GM19452 (cell line): ENCODE results near the gene SDF2L1.
"Not testable (repeated sequence)": the region's sequence is repeated elsewhere in the genome, so short reads cannot be mapped to it uniquely, and the experiment has no call there.

Source experiments
- ATAC-seq: cut with Tn5 transposase; IDR thresholded peaks from one replicate; pipeline ENCODE4 v1.9.1; 2021; ENCODE audit not compliant: unreplicated experiment

Gene SDF2L1

DNA sequence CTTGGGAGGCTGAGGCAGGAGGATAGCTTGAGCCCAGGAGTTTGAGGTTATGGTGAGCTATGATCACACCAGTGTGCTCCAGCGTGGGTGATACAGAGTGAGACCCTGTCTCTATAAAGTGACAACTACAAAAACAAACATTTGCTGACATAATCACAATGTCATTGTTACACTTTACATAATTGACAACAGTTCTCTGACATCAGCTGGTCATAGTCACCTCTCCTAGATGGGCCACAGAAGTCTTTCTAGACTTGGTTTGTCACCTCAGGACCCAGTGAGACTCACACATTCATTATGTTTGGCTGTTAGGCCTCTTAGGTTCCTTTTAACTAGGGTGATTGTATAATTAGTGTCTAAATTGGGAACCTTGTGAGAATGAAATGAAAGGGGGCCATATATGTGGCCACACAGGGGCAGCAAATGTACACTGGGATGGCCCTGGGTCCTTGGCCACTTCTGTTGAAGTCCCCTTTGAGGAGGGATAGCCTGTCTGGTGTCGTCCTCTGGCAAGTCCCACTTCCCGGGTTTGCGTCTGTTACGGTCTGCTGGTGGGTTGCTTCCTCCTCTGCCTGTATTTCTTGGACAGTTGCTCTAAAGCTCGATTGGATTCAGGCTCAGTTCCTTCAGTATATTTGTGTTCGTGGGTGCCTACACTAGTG, 17.9 kb downstream of the SDF2L1 start:
- ATAC-seq, result no peak

DNA sequence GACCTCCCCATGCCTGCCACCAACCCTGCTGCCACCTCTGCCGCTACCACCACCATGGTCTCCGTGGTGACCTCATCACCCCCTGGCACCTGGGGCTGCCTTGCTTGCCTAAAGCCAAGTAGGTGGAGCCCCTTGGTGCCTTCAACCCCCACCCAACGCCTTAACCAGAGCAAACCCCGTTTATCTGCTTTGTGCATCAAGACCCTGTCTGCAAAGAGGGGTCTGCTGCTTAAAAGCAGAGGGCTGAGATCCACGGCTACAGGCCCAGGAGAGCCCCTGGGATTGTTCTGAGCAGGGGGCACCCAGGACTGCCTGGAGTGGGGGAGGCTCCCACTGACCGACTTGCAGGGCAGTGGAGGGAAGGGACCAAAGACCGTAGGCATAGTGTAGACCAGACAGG, 18.8 kb downstream of the SDF2L1 start:
- no peak for ATAC-seq

DNA sequence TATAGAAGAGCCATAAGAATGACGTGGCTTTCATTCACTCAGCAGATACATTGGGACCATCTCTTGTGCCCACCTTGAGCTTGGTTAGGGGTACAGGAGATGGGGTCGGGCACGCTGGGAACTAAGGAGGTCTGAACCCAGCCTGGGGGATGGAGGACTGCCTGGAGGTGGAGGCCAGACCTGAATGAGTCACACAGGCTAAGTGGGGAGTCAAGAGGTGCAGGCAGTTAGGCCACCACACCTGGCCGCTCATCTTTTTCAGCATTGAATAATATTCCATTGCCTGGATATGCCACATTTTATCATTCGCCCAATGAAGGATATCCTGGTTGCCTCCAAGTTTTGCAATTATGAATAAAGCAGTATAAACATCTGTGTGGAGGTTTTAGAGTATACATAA, 19.9 kb downstream of the SDF2L1 start:
- no peak for ATAC-seq

DNA sequence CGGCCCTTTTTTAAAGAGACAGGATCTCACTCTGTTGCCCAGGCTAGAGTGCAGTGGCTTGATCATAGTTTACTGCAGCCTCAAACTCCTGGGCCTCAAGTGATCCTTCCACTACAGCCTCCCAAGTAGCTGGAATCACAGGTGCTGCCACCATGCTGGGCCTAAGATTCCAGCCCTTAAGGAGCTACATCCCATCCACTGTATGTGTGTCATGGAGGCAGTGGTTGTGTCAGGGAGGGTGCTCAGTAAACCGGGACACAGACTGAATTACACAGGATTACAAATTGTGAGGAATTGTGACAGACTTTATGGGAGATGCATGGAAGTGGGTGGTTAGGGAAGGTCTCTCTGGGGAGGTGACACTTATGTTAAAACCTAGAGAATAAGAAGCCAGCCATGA, 21.6 kb downstream of the SDF2L1 start:
- ATAC-seq, result no peak

DNA sequence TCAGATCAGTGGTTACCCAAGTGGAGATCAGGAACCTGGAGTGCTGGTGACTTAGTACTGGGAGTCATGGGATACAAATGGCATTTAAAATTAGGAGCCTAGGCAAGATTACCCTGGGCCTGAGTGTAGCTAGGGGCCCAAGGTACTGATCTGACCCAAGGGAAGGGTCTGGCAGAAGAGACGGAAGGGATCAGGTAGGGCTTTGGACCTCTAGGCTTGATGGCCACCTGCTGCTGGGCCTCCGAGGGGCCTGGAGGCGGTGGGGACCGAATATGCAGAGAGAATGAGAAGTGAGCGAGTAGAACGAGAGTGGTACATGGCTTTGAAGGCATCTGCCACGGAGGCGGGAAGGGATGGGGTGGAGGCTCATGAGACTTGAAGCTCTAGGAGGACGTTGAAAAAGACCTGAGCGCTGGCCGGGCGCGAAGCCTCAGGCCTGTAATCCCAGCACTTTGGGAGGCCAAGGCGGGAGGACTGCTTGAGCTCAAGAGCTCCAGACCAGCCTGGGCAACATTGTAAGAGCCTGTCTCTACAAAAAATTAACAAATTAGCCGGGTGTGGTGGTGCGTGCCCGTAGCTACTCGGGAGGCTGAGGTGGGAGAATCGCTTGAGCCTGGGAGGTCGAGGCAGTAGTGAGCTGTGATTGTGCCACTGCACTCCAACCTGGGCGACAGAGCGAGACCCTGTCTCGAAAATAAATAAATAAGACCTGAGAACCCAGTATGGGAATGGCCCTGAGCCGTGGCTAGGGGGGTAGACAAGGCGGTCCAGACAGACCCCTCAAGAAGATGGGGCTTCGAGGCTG, 23.1 kb downstream of the SDF2L1 start:
- ATAC-seq, result no peak

DNA sequence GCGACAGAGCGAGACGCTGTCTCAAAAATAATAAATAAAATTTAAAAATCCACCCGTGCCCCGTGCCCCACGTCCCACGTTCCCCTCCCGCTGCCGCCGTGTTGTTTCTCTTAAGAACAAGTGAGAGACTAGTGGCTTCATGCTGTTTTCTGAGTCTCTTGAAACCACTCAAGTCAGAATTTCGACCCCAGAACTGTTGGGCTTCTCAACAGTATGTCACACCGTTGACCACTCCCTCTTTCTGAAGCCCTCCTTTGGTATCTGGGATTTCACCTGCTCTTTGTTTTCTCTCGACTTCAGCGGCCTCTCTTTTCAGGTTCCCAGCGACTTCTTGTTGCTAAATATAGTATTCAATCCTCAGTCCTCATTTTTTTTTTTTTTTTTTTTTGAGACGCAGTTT, 24.7 kb downstream of the SDF2L1 start:
- no peak for ATAC-seq

DNA sequence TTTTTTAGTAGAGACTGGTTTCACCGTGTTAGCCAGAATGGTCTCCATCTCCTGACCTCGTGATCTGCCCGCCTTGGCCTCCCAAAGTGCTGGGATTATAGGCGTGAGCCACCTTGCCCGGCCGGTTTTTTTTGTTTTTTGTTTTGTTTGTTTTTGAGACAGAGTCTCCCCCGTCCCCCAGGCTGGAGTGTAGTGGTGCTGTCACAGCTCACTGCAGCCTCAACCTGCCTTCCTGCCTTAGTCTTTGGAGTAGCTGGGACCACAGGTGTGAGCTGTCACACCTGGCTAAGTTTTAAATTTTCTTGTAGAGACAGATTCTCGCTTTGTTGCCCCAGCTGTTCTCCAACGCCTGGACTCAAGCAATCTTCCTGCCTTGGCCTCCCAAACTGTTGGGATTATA, 26.9 kb downstream of the SDF2L1 start:
- no peak for ATAC-seq

DNA sequence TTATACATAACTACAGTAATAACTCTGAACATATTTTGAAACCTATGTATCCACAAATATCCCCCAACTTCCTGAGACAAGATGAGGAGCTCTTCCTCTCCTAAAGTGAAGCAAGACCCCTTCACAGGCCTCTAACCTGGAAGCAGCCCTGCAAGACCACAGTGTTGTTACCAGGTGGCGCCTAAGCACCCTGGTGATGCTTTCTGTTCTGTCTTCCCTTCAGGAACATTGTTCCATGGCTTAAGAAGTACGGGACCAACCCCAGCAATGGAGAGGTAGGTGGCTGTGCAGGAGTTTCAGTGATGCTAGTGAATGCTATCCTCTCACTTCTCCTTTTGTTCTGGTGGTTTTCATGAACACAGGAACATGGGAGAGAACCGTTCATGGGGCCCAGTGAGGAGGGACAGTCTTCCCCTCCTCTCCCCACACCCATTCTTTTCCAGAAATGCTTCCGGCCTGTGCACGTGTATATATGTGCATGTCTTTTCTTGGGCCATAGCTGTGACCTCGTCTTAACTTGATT, 30.1 kb downstream of the SDF2L1 start:
- ATAC-seq, result no peak

DNA sequence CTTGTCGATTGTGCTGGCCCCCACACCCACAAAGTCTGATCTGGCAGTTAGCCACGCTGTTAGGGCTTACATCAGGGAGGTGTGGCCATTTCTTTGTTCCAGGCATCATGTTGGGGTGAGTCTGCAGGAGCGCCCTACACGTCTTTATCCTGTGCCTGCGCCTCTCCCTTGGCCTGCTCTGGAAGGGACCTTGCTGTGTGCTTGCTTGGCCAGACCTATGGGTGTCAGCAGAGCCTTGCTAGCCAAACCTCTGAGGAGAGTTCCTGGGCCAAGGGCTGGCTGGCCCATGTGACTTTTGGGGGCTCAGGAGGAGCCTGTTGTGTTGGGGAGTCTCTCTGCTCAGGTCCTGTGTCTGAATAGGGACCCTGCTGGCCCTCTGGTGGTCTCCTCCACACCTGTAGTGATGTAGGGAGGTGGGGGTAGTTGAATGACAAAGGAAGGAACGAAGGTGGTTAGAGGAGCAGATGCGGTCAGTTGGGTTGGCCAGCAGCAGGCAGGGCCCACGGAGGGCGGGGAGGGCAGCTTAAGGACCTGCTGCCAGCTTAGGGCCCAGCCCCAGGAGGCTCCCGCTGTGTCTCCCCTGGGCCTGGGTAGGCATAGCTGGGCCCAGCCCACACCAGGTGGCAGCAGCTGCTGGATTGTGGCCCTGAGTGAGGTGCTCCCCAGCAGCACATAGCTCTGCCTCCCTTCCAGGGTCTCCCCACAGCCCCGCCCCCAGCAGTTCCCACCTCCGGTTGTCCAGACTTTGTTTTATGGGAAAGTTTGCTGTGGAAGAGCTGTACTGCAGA, 31.6 kb downstream of the SDF2L1 start:
- no peak for ATAC-seq

DNA sequence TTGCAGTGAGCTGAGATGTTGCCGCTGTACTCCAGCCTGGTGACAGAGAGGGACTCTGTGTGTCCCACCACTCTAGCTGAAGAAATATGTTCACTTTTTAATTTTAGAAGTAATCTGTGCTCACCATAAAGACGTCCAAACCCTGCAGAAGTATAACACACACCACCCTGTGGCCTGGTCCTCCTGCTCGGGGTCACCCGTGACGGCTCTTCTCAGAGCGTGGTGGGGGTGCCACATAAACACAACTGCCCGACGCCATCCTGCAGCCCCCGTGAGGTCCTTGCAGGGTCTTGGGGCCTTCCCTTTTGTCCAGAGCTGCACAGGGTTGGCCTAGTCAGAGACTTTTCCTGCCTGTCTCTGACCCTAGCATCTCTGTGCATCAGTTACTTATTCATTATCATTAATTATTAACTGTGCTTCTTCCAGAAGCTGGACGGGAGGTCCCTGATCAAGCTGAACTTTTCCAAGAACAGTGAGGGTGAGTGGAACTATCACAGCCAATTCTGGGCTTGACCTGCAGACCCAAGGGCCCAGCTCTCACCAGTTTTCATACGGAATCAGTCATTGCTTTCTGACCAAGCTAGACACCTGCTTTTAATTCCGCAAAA, 32.6 kb downstream of the SDF2L1 start:
- no peak for ATAC-seq

DNA sequence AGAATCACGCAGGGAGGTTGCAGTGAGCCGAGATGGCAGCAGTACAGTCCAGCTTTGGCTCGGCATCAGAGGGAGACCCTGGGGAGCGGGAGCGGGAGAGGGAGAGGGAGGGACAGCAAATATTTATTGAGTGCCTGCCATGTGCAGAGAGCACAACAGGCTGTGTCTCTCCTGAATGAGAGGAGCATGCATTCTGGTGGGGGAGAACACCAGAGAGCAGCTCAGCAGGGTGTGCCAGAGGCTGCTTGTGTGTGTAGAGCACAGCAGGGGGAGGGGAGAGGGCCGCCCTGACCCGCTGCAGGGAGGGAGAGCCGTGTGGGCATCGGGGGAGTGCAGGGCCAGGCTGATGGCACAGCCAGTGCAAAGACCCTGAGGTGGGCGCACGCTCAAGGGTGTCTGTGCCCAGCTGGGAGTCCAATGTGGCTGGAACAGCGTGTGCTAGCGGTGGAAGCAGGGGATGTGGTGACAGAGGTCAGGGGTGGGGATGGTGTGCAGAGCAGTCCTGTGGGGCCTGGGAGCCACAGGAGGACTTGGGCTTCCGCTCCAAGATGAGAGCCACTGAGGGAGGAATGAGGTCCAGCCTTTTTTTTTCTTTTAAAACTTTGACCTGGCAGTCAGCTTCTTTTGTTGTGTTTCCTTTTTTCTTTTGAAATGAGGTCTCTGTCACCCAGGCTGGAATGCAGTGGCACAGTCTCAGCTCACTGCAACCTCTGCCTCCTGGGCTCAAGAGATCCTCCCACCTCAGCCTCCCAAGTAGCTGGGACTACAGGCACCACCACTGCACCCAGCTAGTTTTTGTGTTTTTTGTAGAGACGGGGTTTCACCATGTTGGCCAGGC, 35.7 kb downstream of the SDF2L1 start:
- ATAC-seq, result no peak

DNA sequence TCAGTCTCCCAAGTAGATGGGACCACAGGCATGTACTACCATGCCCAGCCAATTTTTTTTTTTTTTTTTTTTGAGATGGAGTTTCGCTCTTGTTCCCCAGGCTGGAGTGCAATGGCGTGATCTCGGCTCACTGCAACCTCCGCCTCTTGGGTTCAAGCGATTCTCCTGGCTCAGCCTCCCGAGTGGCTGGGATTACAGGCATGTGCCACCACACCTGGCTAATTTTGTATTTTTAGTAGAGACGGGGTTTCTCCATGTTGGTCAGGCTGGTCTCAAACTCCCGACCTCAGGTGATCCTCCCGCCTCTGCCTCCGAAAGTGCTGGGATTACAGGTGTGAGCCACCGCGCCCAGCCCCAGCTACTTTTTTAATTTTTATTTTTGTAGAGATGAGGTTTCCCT, 36.7 kb downstream of the SDF2L1 start:
- not testable (repeated sequence) for ATAC-seq

DNA sequence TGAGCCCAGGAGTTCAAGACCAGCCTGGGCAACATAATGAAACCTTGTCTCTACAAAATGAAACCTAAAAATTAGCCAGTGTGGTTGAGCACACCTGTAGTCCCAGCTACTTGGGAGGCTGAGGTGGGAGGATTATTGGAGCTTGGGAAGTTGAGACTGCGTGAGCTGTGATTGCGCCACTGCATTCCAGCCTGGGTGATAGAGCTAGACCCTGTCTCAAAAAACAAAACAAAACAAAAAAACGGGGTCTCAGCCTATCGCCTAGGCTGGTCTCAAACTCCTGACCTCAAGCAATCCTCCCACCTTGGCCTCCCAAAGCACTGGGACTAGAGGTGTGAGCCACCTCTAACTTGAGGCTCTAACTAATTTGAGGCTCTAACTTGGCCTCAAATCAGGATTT, 37.3 kb downstream of the SDF2L1 start:
- ATAC-seq, result no peak

DNA sequence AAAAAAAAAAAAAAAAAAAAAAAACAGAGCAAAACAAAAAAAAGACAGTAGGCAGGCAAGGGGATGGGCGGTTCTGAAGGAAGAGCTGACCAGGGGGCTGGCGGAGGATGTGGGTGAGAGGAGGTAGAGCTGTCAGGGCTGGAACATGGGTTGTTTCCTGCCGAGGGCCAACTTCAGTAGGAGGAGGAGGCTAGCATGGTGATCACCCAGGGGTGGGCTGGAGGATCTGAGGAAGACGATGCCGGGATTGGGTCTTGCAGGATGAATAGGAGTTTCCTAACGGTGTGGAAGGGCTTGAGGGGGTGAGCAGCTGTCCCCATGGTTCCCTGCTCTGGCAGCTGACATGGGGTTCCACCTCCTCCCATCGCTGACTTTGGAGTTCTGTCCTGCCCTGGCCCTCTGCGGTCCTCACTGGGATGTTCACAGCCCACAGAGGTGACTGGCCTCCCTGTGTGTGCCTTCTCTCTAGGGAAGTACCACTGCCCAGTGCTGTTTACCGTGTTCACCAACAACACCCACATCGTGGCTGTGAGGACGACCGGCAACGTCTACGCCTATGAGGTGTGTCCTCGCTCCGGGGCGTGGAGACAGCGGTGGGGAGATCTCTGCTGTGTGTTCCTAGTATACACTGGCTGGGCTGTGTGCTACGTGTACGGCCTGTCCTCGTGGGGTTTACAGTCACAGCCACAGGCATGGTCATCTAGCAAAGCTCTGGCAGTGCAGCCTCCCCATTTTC, 38.9 kb downstream of the SDF2L1 start:
- ATAC-seq, result no peak

DNA sequence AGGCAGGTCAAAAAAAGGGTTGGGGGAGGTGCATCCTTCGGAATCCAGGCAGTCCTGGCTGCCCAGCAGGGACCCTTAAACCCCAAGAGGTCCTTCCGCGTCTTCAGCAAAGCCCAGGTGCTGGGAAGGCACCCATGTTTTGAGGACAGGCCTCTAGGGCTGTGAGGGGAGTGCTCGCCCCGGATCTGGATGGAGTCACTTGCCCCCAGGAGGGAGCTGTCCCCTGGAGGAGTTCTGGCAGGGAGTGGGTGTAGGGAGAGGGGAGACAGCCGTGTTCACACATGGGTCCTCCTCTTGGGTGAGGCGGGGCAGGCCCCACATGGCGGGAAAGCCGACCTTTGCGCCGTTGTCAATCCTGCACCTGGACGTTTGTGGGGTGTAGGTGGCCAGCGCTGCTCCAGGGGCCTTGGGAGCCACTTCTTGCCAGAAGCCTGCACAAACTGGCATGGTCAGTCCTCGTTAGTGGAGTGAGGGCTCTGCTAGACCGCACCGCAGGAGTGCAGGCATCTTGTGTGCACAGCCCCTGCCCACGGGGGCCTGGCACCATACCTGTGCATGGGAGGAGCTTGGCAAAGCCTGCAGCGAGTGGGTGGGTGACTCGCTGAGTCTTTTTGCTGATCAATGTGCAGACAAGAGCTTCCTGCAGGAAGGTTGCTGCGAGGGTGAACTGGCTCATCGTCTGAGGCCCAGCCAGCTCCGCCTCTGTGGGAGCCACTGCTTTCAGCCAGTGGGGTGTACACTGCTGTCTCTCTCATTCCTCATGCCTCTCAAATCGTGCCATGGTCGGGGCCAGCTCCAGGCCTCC, 39.7 kb downstream of the SDF2L1 start:
- no peak for ATAC-seq

DNA sequence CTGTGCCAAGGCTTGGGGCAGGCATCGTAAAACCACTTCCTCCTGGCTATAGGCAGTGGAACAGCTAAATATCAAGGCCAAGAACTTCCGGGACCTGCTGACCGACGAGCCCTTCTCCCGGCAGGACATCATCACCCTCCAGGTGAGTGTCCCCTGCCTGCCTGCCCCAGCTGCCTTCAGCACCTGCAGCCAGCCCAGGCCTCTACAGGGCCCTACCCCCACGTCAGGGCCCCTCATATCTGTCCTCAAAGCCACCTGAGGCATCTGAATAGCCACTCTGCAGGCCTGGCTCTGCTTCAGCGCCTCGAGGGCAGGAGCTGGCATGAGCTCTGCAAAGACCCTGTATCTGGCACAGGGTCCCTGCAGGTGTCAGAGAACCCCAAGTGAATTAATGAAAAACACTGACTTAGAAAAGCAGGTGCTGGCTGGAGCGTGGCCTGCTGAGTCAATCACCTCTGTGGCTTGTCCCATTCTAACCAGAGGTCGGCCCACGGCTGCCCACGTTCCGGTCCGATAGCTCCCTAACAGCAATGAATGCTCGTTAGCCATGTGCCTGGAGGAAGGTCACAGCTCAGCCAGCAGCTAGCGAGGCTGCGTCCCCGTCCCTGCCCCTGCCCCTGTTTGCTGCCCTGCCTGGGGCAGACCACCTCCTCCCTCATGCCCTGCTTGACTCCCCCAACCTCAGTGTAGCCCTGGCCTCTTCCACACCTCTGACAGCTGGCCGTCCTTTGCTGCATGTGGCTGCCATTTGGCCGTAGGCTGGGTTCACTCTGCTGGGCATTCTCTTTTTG, 40.5 kb downstream of the SDF2L1 start:
- no peak for ATAC-seq

DNA sequence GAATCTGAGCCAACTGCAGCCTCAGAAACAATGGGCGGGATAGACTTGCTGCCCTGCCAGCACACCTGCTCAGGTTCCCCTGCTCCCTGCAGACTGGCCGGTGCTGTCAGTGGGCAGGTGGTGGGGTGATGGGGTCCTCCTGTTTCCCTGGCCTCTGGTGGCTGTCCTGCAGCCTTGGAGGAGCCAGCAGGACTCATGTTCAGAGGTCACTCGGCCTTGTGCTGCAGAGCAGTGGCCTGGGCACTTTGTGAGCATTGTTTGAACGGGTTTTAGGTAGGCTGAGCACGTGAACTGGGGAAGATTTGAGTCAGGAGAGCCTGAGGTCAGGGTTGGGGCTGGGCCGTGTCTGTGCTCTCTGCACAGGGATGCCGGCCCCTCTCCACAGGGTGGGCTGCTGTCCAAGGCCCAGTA, 41.3 kb downstream of the SDF2L1 start:
- no peak for ATAC-seq
